HG03095 (cell line): Measurements from ENCODE around the gene P2RX6.
"Not testable (repeated sequence)": the region's sequence is repeated elsewhere in the genome, so short reads cannot be mapped to it uniquely, and the experiment has no call there.

ENCODE experiments used
- ATAC-seq: cut with Tn5 transposase; IDR thresholded peaks from one replicate; pipeline ENCODE4 v1.9.1; 2021; ENCODE audit warnings: moderate library complexity; ENCODE audit not compliant: unreplicated experiment

The P2RX6 gene

GRCh38 chr22:21071796-21072195 is 56.8 kb downstream of the P2RX6 start:
- not testable (repeated sequence) for ATAC-seq

GRCh38 chr22:21073023-21073422 is 58.1 kb downstream of the P2RX6 start:
- ATAC-seq = no peak

DNA sequence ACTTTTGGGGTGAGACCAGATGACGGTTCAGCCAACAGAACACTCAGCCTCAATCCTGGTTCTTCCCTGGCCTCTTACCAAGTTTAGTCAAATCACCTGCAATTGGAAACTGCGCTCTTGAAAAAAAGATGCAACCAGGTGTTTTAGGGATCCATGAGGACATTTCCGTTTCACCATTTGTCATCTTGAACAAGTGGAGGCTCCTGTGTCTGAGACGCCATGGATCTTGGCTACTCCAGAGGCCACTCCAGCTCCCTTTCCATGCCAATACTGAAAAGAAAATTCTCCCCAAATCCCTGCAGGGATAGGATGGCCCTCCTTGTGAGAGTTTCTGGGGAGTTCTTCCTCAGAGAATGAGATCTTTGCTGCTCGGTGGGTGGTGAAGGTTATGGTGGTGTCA is 58.5 kb downstream of the P2RX6 start:
- no peak for ATAC-seq

DNA sequence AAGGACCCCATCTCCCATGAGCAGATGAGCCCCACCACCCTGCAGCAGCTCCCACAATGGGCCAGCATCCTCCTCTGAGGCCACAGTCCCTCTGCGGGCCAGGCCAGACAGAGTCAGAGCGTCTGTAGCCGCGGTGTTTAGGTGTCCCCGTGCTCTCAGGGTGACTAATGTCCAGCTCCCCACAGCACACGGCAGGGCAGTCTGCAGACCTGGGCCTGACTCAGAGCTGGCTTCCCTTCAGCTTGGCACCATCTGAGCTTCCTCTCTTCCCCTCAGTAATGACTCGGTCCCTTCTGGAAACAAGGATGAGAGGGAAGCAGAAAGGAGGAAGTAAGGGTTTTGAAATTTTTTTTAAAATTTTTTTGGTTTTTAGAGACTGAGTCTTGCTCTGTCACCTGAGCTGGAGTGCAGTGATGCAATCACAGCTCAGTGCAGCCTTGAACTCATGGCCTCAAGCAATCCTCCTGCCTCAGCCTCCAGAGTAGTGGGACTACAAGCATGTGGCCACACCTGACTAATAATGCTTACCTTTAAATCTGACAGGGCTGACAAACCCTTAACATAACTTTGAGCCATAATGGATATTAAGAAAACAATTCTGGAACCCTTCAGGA is 59.2 kb downstream of the P2RX6 start:
- no peak for ATAC-seq

- ATAC-seq = no peak
Measured at GRCh38 chr22:21075516-21076138, 60.7 kb downstream of the P2RX6 start.

- no peak for ATAC-seq
Measured at GRCh38 chr22:21076912-21077625, 62.1 kb downstream of the P2RX6 start.
